HUES6 (cell line): ENCODE measurements around the gene NOXA1.
"Not testable (repeated sequence)": the region's sequence is repeated elsewhere in the genome, so short reads cannot be mapped to it uniquely, and the experiment has no call there.

ENCODE experiments used
- H3K27ac ChIP-seq: 2 replicates; pipeline ENCODE4 v1.7.0; 2013; ENCODE audit warnings: low read depth, mild to moderate bottlenecking, low read length, inconsistent platforms
- H3K27me3 ChIP-seq: 2 replicates; pipeline ENCODE4 v1.6.1; 2013; ENCODE audit warnings: low read length; ENCODE audit not compliant: control insufficient read depth, insufficient read depth
- H3K36me3 ChIP-seq: 2 replicates; pipeline ENCODE4 v1.6.1; 2013; ENCODE audit warnings: low read length; ENCODE audit not compliant: control insufficient read depth, insufficient read depth
- H3K4me1 ChIP-seq: 2 replicates; pipeline ENCODE4 v1.6.1; 2013; ENCODE audit warnings: low read length; ENCODE audit not compliant: control insufficient read depth, insufficient read depth
- H3K4me3 ChIP-seq: 2 replicates; pipeline ENCODE4 v1.5.1; 2013; ENCODE audit warnings: low read depth, low read length
- H3K9ac ChIP-seq: one replicate; pipeline ENCODE4 v1.6.1; 2013; ENCODE audit warnings: mild to moderate bottlenecking, low read length
- H3K9me3 ChIP-seq: 2 replicates; pipeline ENCODE4 v1.6.1; 2013; ENCODE audit warnings: low read depth, low read length; ENCODE audit not compliant: control insufficient read depth, insufficient read depth

NOXA1 gene

GRCh38 chr9:137407590-137408300 is 15.4 kb upstream of the NOXA1 start:
- Histone ChIP-seq H3K9ac (no peak overlapping the region), H3K4me3 (peak overlapping the region; percentile 52; the same call in 1 of the 2 replicates), H3K4me1 (peaks cover 3% of the 10 kb centered on the region), H3K27ac (no peak overlapping the region), H3K36me3 (no peaks in the 10 kb centered on the region), H3K9me3 (no peaks in the 10 kb centered on the region), H3K27me3 (no peaks in the 10 kb centered on the region; the same call in 1 of the 2 replicates)

DNA sequence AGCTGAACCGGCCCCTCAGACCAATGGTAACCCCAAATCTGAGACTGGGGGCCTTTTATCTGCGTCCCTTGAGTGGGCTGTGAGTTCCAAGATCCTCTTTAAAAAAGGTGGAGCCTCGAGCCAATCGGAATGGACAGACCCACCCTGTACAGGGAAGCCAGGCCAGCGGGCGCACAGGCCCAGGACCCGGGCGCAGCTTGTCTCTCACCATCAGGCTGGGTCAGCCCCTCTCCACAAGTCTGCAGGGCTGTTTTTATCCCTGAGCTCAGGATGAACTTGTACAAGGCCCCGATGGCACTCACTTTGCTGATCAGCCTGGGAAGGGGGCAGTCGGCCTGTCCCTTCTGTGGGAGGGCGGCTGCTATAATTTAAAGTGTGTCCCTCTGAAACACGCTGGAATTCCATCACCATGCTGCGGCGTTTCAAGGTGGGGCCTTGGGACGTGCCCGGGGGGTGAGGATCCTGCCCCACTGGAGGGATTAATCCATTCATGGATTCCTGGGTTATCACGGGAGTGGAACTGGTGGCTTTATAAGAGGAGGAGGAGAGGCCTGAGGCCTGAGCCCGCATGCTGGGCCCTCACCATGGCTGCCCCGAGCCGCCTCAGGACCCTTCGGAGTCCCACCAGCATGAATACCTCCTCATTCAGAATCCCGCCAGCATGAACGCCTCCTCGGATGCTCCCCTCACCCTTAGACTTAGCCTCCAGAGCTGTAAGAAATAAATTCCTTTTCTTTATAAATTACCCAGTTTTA is 14.4 kb upstream of the NOXA1 start:
- H3K9ac ChIP-seq = no peak overlapping the region
- no peak overlapping the region for H3K4me3 ChIP-seq
- no peaks in the 10 kb centered on the region for H3K9me3 ChIP-seq
- H3K27me3 ChIP-seq = no peaks in the 10 kb centered on the region; the same call in 1 of the 2 replicates
- peaks cover 3% of the 10 kb centered on the region for H3K4me1 ChIP-seq
- no peak overlapping the region for H3K27ac ChIP-seq
- H3K36me3 ChIP-seq = no peaks in the 10 kb centered on the region

DNA sequence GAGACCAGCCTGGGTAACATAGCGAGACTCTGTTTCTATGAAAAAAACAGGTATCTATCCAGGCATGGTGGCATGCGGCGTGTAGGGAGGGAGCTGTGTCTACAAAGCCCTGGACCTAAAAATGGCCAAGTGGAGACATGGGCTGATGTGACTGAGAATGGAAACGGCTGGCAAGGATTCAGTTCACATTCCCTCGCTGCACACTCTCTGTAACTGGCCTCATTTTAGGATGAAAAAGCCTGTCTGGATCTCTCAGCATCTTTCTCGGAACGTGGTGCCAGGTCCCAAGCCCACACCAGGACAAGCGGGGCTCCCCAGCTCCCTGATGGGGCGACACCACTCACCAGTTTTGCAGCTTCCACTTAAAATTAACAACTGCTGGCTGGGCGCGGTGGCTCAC is 13.7 kb upstream of the NOXA1 start:
- H3K9me3 ChIP-seq = no peaks in the 10 kb centered on the region

GRCh38 chr9:137410236-137410890 is 12.8 kb upstream of the NOXA1 start:
- not testable (repeated sequence) for H3K4me1 ChIP-seq, H3K36me3 ChIP-seq, H3K27ac ChIP-seq, H3K9ac ChIP-seq, H3K4me3 ChIP-seq, H3K27me3 ChIP-seq, H3K9me3 ChIP-seq

More for the DNA sequence above, 13.7 kb upstream of the NOXA1 start:
- Histone ChIP-seq H3K4me1 (peaks cover 3% of the 10 kb centered on the region), H3K27ac (no peak overlapping the region), H3K4me3 (no peak overlapping the region), H3K9ac (no peak overlapping the region), H3K36me3 (no peaks in the 10 kb centered on the region), H3K27me3 (no peaks in the 10 kb centered on the region; the same call in 1 of the 2 replicates)

DNA sequence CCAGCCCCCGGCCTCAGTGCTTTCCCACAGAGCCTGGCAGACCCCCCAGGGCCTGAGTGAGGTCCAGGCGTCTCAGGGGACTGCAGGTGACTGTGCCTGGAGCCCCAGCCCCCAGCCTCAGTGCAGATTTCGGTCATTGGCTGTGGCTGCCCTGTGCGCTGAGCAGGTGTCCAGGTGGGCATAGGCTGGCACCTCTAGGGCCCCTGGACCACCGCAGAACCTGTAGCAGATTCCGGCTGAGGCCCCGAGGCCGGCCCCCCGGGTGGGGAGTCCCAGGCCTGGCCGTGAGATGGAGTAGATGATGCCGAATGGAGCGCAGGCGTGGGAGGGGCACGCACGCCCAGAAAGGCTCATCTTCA is 12.3 kb upstream of the NOXA1 start:
- Histone ChIP-seq H3K4me1 (peaks cover 3% of the 10 kb centered on the region), H3K27me3 (no peaks in the 10 kb centered on the region; the same call in 1 of the 2 replicates), H3K9ac (no peak overlapping the region), H3K9me3 (no peaks in the 10 kb centered on the region), H3K27ac (no peak overlapping the region), H3K36me3 (no peaks in the 10 kb centered on the region), H3K4me3 (no peak overlapping the region)

GRCh38 chr9:137411260-137411644 is 11.9 kb upstream of the NOXA1 start:
- no peaks in the 10 kb centered on the region for H3K9me3 ChIP-seq
- no peaks in the 10 kb centered on the region for H3K36me3 ChIP-seq
- no peak overlapping the region for H3K9ac ChIP-seq
- H3K27ac ChIP-seq = no peak overlapping the region
- no peak overlapping the region for H3K4me3 ChIP-seq
- H3K4me1 ChIP-seq = peaks cover 3% of the 10 kb centered on the region
- no peaks in the 10 kb centered on the region; the same call in 1 of the 2 replicates for H3K27me3 ChIP-seq

DNA sequence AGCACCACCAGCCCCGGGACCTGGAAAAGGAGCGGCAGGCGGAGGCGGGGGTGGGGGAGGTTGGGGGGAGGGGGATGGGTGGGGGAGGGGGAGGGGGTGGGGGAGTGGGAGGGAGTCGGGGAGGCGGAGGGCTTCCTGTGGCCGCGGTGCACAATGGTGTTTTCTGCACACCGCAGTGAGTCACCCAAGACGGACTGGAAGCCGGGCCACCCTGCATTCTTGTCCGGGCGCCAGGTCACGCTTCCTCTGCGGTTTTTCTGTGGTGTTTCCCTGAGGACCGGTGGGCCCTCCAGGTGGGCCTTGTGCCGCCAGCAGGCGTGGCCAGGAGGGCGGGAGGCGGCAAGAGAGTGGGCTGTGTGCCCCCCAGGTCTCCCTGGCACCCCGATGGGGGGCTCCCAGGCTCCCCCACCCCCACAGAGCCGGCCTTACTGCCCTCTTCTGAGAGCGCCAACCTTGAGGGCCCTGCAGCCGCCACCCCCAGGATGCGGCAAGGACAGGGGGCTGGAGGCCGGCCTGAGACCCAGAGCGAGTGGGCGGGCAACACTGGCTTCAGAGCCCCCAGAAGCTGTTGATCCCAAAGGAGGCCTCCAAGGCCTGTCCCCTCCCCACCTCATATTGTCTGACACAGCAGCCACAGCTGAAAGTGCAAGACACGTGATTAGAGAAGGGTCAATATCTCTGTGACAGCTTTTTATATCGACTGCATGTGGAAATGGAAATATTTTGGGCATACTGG is 11.4 kb upstream of the NOXA1 start:
- Histone ChIP-seq H3K4me1 (peaks cover 3% of the 10 kb centered on the region), H3K9ac (no peak overlapping the region), H3K36me3 (no peaks in the 10 kb centered on the region), H3K27ac (peak overlapping the region; percentile 21; the same call in 1 of the 2 replicates), H3K27me3 (no peaks in the 10 kb centered on the region), H3K4me3 (no peak overlapping the region), H3K9me3 (no peaks in the 10 kb centered on the region)

DNA sequence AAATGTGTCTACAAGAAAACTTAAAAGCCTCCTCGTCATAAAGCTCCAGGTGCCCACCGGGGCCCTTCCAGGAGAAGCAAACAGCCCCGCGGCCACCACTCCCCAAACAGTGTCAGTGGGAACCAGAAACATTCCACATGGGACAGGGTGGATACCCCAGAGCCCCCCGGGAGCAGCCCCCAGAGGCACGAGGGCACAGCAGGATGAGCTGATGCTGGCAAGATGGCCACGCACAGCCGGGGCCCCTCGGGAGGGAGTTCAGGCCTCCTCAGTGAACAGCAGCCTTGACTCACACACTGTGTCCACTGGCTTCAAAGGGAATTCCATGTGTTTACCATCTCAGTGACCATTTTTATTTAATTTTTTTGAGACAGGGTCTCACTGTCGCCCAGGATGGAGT is 10.8 kb upstream of the NOXA1 start:
- no peaks in the 10 kb centered on the region for H3K36me3 ChIP-seq
- peaks cover 3% of the 10 kb centered on the region for H3K4me1 ChIP-seq
- no peak overlapping the region for H3K27ac ChIP-seq
- H3K4me3 ChIP-seq = no peak overlapping the region
- no peak overlapping the region for H3K9ac ChIP-seq
- no peaks in the 10 kb centered on the region for H3K27me3 ChIP-seq
- no peaks in the 10 kb centered on the region for H3K9me3 ChIP-seq

DNA sequence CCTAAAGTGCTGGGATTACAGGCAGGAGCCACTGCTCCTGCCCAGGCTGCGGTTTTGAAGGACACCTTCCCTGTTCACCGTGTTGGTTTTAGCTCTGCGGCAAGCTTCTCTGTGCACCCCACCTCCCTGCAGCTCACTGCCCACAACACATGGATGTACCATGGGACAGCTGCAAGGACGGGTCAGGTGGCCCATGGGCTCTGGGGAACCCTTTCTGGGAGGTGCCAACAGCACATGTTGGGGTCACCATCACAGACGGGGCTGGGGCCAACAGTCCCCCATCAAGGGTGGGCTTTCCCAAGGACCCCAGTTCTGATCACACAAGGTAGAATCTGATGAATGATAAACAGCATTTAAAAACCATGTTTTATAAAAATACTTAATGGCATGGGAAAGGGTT is 7.7 kb upstream of the NOXA1 start:
- Histone ChIP-seq H3K27ac (no peak overlapping the region), H3K4me1 (peaks cover 3% of the 10 kb centered on the region; the same call in 1 of the 2 replicates), H3K9ac (no peak overlapping the region)

DNA sequence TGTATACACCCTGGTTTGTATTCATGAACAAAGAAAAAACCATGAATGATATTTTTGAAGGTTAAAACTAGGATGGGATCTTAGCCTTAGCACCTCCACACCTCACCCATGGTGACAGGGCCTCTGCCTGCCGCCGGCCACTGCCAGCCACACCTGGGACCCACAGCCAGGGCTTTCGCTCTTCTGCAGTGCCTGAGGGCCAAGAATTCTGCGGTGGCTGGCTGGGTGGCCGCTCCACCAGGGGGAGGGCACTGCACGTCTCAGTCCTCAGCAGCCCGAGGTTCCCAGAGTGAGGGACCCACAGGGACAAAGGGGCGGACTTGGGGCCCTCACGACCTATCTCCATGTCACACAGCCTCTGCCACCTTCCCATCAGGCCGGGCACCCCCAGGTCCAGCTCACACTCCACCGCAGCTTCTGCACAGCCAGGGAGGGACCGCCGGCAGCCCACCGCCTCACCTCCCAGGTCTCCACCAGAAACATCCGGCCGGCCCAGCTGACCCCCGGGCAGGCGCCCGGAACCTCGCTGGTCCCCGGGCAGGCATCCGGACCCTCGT is 7.1 kb upstream of the NOXA1 start:
- H3K4me3 ChIP-seq = no peak overlapping the region
- no peaks in the 10 kb centered on the region for H3K27me3 ChIP-seq
- peaks cover 3% of the 10 kb centered on the region; the same call in 1 of the 2 replicates for H3K4me1 ChIP-seq
- no peaks in the 10 kb centered on the region for H3K9me3 ChIP-seq
- H3K27ac ChIP-seq = no peak overlapping the region
- H3K9ac ChIP-seq = no peak overlapping the region
- H3K36me3 ChIP-seq = no peaks in the 10 kb centered on the region

More for the DNA sequence above, 7.7 kb upstream of the NOXA1 start:
- Histone ChIP-seq H3K4me3 (no peak overlapping the region), H3K27me3 (no peaks in the 10 kb centered on the region), H3K9me3 (no peaks in the 10 kb centered on the region), H3K36me3 (no peaks in the 10 kb centered on the region)
